Gastroesophageal sphincter (tissue), 4 donors: Measurements from ENCODE around the gene TRIM68. TPM values are rescaled to one million over a fixed set of nuclear protein-coding genes. Genes with fewer than 3 reads are reported as not detected.
A peak's percentile ranks its signal among the peaks of the same experiment; 100 is the strongest.

Experiments used
- ATAC-seq: fragments of 150-250 bp; one replicate; pipeline ENCODE4 v1.9.1; 2016; ENCODE audit warnings: mild to moderate bottlenecking, moderate library complexity
- H3K27ac ChIP-seq, 4 donors: fragments of 200-600 bp; sonication (generic) in 3 of 4; 1 replicate in 3 of 4; 2 replicates in 1 of 4; pipeline ENCODE4 v1.5.1; 2016 to 2019
- H3K27me3 ChIP-seq: fragments of 200-600 bp; sonication (generic); one replicate; pipeline ENCODE4 v1.5.1; 2019
- H3K36me3 ChIP-seq, 2 donors: fragments of 200-600 bp; sonication (generic); one replicate each; pipeline ENCODE4 v1.5.1; 2019; ENCODE audit warnings: control low read depth in 1 of 2
- H3K4me1 ChIP-seq, 3 donors: fragments of 200-600 bp; sonication (generic); 1 replicate in 2 of 3; 2 replicates in 1 of 3; pipeline ENCODE4 v1.5.1; 2016 to 2019; ENCODE audit warnings: control low read depth in 2 of 3
- H3K4me3 ChIP-seq, 2 donors: fragments of 200-600 bp; sonication (generic); one replicate each; pipeline ENCODE4 v1.5.1; 2019; ENCODE audit warnings: mild to moderate bottlenecking in 1 of 2, moderate library complexity in 1 of 2
- H3K9me3 ChIP-seq, 3 donors: fragments of 200-600 bp; sonication (generic); one replicate each; pipeline ENCODE4 v1.5.1; 2017 to 2019; ENCODE audit warnings: control low read depth in 2 of 3
- EP300 ChIP-seq: sonication (generic); formaldehyde crosslinking; IDR thresholded peaks from one replicate; pipeline ENCODE4 v1.6.1; 2017; ENCODE audit warnings: antibody characterized with exemption, mild to moderate bottlenecking
- POLR2A ChIP-seq, 2 donors: fragments of 450-650 bp; IDR thresholded peaks; one replicate each; pipeline ENCODE4 v1.6.1; 2017; ENCODE audit warnings: antibody characterized with exemption in 2 of 2, mild to moderate bottlenecking in 2 of 2, moderate library complexity in 1 of 2
- POLR2AphosphoS5 ChIP-seq: sonication (generic); formaldehyde crosslinking; IDR thresholded peaks from one replicate; pipeline ENCODE4 v1.6.1; 2017; ENCODE audit warnings: antibody characterized with exemption
- WGBS, 2 donors: methylation state at CpG; one replicate each; pipeline ENCODE4 v1.1.5; 2018; ENCODE audit warnings: low coverage in 1 of 2; 5-methylcytosine and 5-hydroxymethylcytosine counted together
- total RNA-seq, 4 donors: library from RNA; depleted of rRNA; stranded (reverse); fragments of >200 nt; gene quantifications; one replicate each; pipeline ENCODE4 v1.1.0, GENCODE V29; 2016
- TF ChIP-seq, protein P1 (sequence below), 4 experiments: fragments of 200-600 bp in 2 of 4; fragments of 450-650 bp in 2 of 4; sonication (generic) in 1 of 4; IDR thresholded peaks; one replicate each; pipeline ENCODE4 v1.5.1; 2017 to 2019; ENCODE audit warnings: antibody characterized with exemption in 4 of 4, mild to moderate bottlenecking in 2 of 4, moderate library complexity in 2 of 4

The TRIM68 gene
- total RNA-seq, 4 donors from 2014 or later, result 12.0 to 17.3 (median 14.0) TPM

GRCh38 chr11:4606231-4607015, 1.6 kb downstream of the TRIM68 start:
- Histone ChIP-seq H3K4me3 (peak overlapping the region in 1 of 2 donors; percentile 61), H3K27me3 (no peaks in the 10 kb centered on the region), H3K4me1 (peaks cover 0 to 24% (median 8%) of the 10 kb centered on the region in 3 donors), H3K27ac (peak overlapping the region in 1 of 4 donors; percentile 95), H3K9me3 (no peaks in the 10 kb centered on the region), H3K36me3 (peaks cover 0 to 41% of the 10 kb centered on the region in 2 donors)
- 80 to 100% methylated on average over 1 of the region's 1 CpG for WGBS, 2 donors
- no peak for ATAC-seq
- TF ChIP-seq POLR2AphosphoS5 (no peak), EP300 (no peak), POLR2A (IDR thresholded peaks at IDR 0.05) (no peak)
- TF ChIP-seq, protein P1, sequence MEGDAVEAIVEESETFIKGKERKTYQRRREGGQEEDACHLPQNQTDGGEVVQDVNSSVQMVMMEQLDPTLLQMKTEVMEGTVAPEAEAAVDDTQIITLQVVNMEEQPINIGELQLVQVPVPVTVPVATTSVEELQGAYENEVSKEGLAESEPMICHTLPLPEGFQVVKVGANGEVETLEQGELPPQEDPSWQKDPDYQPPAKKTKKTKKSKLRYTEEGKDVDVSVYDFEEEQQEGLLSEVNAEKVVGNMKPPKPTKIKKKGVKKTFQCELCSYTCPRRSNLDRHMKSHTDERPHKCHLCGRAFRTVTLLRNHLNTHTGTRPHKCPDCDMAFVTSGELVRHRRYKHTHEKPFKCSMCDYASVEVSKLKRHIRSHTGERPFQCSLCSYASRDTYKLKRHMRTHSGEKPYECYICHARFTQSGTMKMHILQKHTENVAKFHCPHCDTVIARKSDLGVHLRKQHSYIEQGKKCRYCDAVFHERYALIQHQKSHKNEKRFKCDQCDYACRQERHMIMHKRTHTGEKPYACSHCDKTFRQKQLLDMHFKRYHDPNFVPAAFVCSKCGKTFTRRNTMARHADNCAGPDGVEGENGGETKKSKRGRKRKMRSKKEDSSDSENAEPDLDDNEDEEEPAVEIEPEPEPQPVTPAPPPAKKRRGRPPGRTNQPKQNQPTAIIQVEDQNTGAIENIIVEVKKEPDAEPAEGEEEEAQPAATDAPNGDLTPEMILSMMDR (IDR thresholded peaks at IDR 0.05), result no peak

- whole genome bisulfite sequencing, 2 donors, result 93% methylated on average over 2 of the region's 4 CpGs; no CpG with 5 or more reads in 1 of the 2 donors
- Histone ChIP-seq H3K9me3 (no peaks in the 10 kb centered on the region), H3K27me3 (no peaks in the 10 kb centered on the region), H3K27ac (no peak overlapping the region), H3K4me3 (no peak overlapping the region), H3K36me3 (peaks cover 0 to 54% of the 10 kb centered on the region in 2 donors), H3K4me1 (peaks cover 0 to 24% (median 8%) of the 10 kb centered on the region in 3 donors)
- ATAC-seq, result no peak
- TF ChIP-seq EP300 (no peak), POLR2AphosphoS5 (no peak), POLR2A (IDR thresholded peaks at IDR 0.05) (no peak)
- TF ChIP-seq, protein P1 (IDR thresholded peaks at IDR 0.05), result no peak
Measured at GRCh38 chr11:4605057-4605456, 3.0 kb downstream of the TRIM68 start.

- TF ChIP-seq POLR2AphosphoS5 (no peak), POLR2A (IDR thresholded peaks at IDR 0.05) (no peak), EP300 (no peak)
- TF ChIP-seq, protein P1 (IDR thresholded peaks at IDR 0.05), result no peak
- Histone ChIP-seq H3K4me1 (no peaks in the 10 kb centered on the region), H3K4me3 (no peak within 1 kb of the TSS), H3K9me3 (no peaks in the 10 kb centered on the region), H3K27ac (no peak within 1 kb of the TSS), H3K36me3 (peaks cover 0 to 28% of the 10 kb centered on the region in 2 donors), H3K27me3 (no peaks in the 10 kb centered on the region)
- ATAC-seq, result no peak
- WGBS, 2 donors, result 79 to 89% methylated on average over 1 of the region's 1 CpG
Measured at GRCh38 chr11:4593739-4594138, 14.3 kb downstream of the TRIM68 start, which contains the start of gene OR52I1. OR52I1 (plus strand) TSS chr11:4594039; CDS start chr11:4594039, 0 bp downstream.

DNA sequence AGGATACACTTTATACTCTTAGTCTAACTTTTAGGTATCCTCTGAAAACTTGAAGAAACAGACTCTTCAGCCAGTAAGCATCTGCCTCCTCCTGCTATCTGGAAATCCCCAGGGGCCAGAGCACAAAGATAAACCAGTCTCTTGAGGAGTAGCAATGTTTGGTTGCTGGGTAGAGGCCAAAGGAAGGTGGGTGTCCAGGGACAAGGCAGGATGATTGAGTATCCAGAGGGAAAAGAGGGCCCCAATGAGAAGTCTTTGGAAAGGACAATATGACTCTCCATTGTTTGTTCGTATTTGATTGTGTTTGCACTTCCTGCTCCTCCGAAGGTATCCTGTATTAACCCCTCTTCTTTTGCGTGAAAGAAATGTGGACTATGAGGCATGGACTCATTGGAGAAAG, 19.0 kb downstream of the TRIM68 start:
- Histone ChIP-seq H3K36me3 (no peaks in the 10 kb centered on the region), H3K4me1 (no peaks in the 10 kb centered on the region), H3K27ac (no peak overlapping the region), H3K9me3 (no peaks in the 10 kb centered on the region), H3K4me3 (no peak overlapping the region), H3K27me3 (peaks cover 15% of the 10 kb centered on the region)
- no peak for ATAC-seq
- WGBS, 2 donors, result 40 to 58% methylated on average over 1 to 2 of the region's 3 CpGs
- TF ChIP-seq, protein P1 (IDR thresholded peaks at IDR 0.05), result no peak
- TF ChIP-seq POLR2A (IDR thresholded peaks at IDR 0.05) (no peak), EP300 (no peak), POLR2AphosphoS5 (no peak)

- Histone ChIP-seq H3K27me3 (peaks cover 19% of the 10 kb centered on the region), H3K36me3 (no peaks in the 10 kb centered on the region), H3K4me3 (no peak within 1 kb of the TSS), H3K27ac (no peak within 1 kb of the TSS), H3K9me3 (no peaks in the 10 kb centered on the region), H3K4me1 (no peaks in the 10 kb centered on the region)
- no peak for ATAC-seq
- TF ChIP-seq POLR2AphosphoS5, result no peak
- TF ChIP-seq, protein P1 (IDR thresholded peaks at IDR 0.05), result no peak
- TF ChIP-seq POLR2A (IDR thresholded peaks at IDR 0.05), result no peak
- no peak for TF ChIP-seq EP300
Measured at GRCh38 chr11:4581443-4581842, 26.6 kb downstream of the TRIM68 start, which contains the start of gene OR52I2. OR52I2 (plus strand) TSS chr11:4581743.
